CD4-positive, alpha-beta T cell (primary cell): ENCODE data around the gene ANAPC4. TPM values are rescaled to one million over a fixed set of nuclear protein-coding genes. Genes with fewer than 3 reads are reported as not detected.

Experiments
- ATAC-seq: fragments of 200-7000 bp; cut with Tn5 transposase; one replicate; pipeline ENCODE4 v1.10.0; 2022; ENCODE audit warnings: mild to moderate bottlenecking; ENCODE audit not compliant: poor library complexity
- CTCF ChIA-PET: fragments of 350-600 bp; sonication (Branson Sonifier 250); formaldehyde crosslinking; loops from one replicate; lab custom pipeline; 2021; ENCODE audit warnings: antibody characterized with exemption, inconsistent platforms; lab: Charles Lee
- POLR2A ChIA-PET: fragments of 350-600 bp; sonication (Branson Sonifier 250); formaldehyde crosslinking; loops from one replicate; lab custom pipeline; 2021; ENCODE audit warnings: antibody characterized with exemption, inconsistent platforms; lab: Charles Lee
- DNase-seq, 14 experiments: peaks; one replicate each; pipeline ENCODE4 v3.0.0-alpha.2; 2013 to 2020; ENCODE audit warnings: mixed read lengths in 2 of 14
- H3K27ac ChIP-seq, 2 donors: one replicate each; pipeline versions ENCODE4 v1.5.1 to v1.7.0; 2013; ENCODE audit warnings: low read length in 2 of 2, low read depth in 1 of 2, mild to moderate bottlenecking in 1 of 2
- H3K27me3 ChIP-seq, 2 experiments: 1 replicate in 1 of 2; 2 replicates in 1 of 2; pipeline versions ENCODE4 v1.6.1 to v1.7.0; 2013; ENCODE audit warnings: low read length in 2 of 2, control low read depth in 1 of 2, mild to moderate bottlenecking in 1 of 2, moderate library complexity in 1 of 2; ENCODE audit not compliant: insufficient read depth in 2 of 2, control insufficient read depth in 1 of 2
- H3K36me3 ChIP-seq: one replicate; pipeline ENCODE4 v1.6.1; 2013; ENCODE audit warnings: low read length, control low read depth; ENCODE audit not compliant: insufficient read depth
- H3K4me1 ChIP-seq: one replicate; pipeline ENCODE4 v1.6.1; 2013; ENCODE audit warnings: low read length, control low read depth; ENCODE audit not compliant: insufficient read depth
- H3K4me3 ChIP-seq: one replicate; pipeline ENCODE4 v1.5.1; 2013; ENCODE audit warnings: mild to moderate bottlenecking, low read length, moderate library complexity
- H3K9me3 ChIP-seq, 2 experiments: 1 replicate in 1 of 2; 2 replicates in 1 of 2; pipeline versions ENCODE4 v1.6.1 to v1.7.0; 2013; ENCODE audit warnings: low read length in 2 of 2, mild to moderate bottlenecking in 2 of 2, control low read depth in 1 of 2, moderate library complexity in 1 of 2; ENCODE audit not compliant: control insufficient read depth in 1 of 2, insufficient read depth in 1 of 2
- H3K27ac Mint-ChIP-seq: one replicate; pipeline ENCODE4 v1.8.0; 2020; ENCODE audit warnings: mixed read lengths
- H3K27me3 Mint-ChIP-seq: one replicate; pipeline ENCODE4 v1.8.0; 2021; ENCODE audit warnings: mixed read lengths
- H3K36me3 Mint-ChIP-seq: one replicate; pipeline ENCODE4 v1.8.0; 2021; ENCODE audit warnings: low read depth, mixed read lengths
- H3K4me1 Mint-ChIP-seq: one replicate; pipeline ENCODE4 v1.8.0; 2021; ENCODE audit warnings: low read depth, mixed read lengths
- H3K4me3 Mint-ChIP-seq: one replicate; pipeline ENCODE4 v1.8.0; 2020; ENCODE audit warnings: mild to moderate bottlenecking, mixed read lengths
- H3K9me3 Mint-ChIP-seq: one replicate; pipeline ENCODE4 v1.8.0; 2020; ENCODE audit warnings: mixed read lengths
- CTCF ChIP-seq: fragments of 200-600 bp; IDR thresholded peaks from one replicate; pipeline ENCODE4 v1.8.0; 2022; ENCODE audit warnings: antibody characterized with exemption, mild to moderate bottlenecking
- intact Hi-C, 2 experiments: fragments of 100-400 bp; cut with DNase I in 1 of 2; cut with micrococcal nuclease in 1 of 2; formaldehyde crosslinking; loops; one replicate each; pipeline versions ENCODE4 v1.15.1 to v1.9.0; 2023 to 2025; cut with DNase I, micrococcal nuclease
- total RNA-seq, 174 experiments: library from RNA in 2 of 174; stranded (reverse) in 2 of 174; gene quantifications; one replicate each; pipeline ENCODE4 v1.2.3 and lab custom pipeline; 2021 to 2026

Gene ANAPC4
- total RNA-seq, 2 experiments from 2014 or later = 24.4 to 26.0 TPM

GRCh38 chr4:25410820-25411529 lies 33.9 kb downstream of the ANAPC4 start:
- no peaks in the 10 kb centered on the region for H3K9me3 Mint-ChIP-seq
- no peak overlapping the region for H3K4me3 Mint-ChIP-seq
- intact Hi-C loops = no loop called here
- ChIA-PET CTCF (no interaction called here), POLR2A (no interaction called here)
- no peaks in the 10 kb centered on the region for H3K9me3 ChIP-seq
- H3K36me3 ChIP-seq = peaks cover 96% of the 10 kb centered on the region
- ATAC-seq (no peak), DNase-seq (no peak)
- TF ChIP-seq CTCF = no peak
- H3K27ac Mint-ChIP-seq = no peak overlapping the region
- no peak overlapping the region for H3K27ac ChIP-seq
- H3K27me3 ChIP-seq = no peaks in the 10 kb centered on the region
- H3K27me3 Mint-ChIP-seq = no peaks in the 10 kb centered on the region
- H3K36me3 Mint-ChIP-seq = peaks cover 96% of the 10 kb centered on the region
- H3K4me1 ChIP-seq = no peaks in the 10 kb centered on the region
- no peak overlapping the region for H3K4me3 ChIP-seq
- H3K4me1 Mint-ChIP-seq = no peaks in the 10 kb centered on the region

- H3K36me3 Mint-ChIP-seq = peaks cover 97% of the 10 kb centered on the region
These were observed 36.2 kb downstream of the ANAPC4 start for GRCh38 chr4:25413261-25413660.

GRCh38 chr4:25417014-25417413 lies 40.0 kb downstream of the ANAPC4 start:
- Histone ChIP-seq H3K9me3 (no peaks in the 10 kb centered on the region), H3K36me3 (peaks cover 59% of the 10 kb centered on the region), H3K4me3 (no peak overlapping the region), H3K27me3 (no peaks in the 10 kb centered on the region), H3K27ac (no peak overlapping the region), H3K4me1 (no peaks in the 10 kb centered on the region)
- no peak overlapping the region for H3K27ac Mint-ChIP-seq
- H3K4me1 Mint-ChIP-seq = no peaks in the 10 kb centered on the region
- H3K27me3 Mint-ChIP-seq = no peaks in the 10 kb centered on the region
- CTCF ChIA-PET = interaction anchor here (0.6 kb wide), 1 partner anchor 22 kb away, joined by 3 read pairs; no protein-coding TSS in a partner anchor
- POLR2A ChIA-PET = no interaction called here
- H3K4me3 Mint-ChIP-seq = no peak overlapping the region
- H3K9me3 Mint-ChIP-seq = no peaks in the 10 kb centered on the region
- DNase-seq (no peak), ATAC-seq (no peak)
- intact Hi-C loops = no loop called here
- TF ChIP-seq CTCF = no peak
- H3K36me3 Mint-ChIP-seq = peaks cover 86% of the 10 kb centered on the region

More at GRCh38 chr4:25413261-25413660, 36.2 kb downstream of the ANAPC4 start:
- no peak for TF ChIP-seq CTCF
- Mint-ChIP-seq H3K27ac (no peak overlapping the region), H3K9me3 (no peaks in the 10 kb centered on the region), H3K4me1 (no peaks in the 10 kb centered on the region), H3K27me3 (no peaks in the 10 kb centered on the region), H3K4me3 (no peak overlapping the region)
- ATAC-seq = no peak
- no peaks in the 10 kb centered on the region for H3K27me3 ChIP-seq
- ChIA-PET POLR2A (interaction anchor here (0.6 kb wide), 1 partner anchor 28 kb away, joined by 3 read pairs; no protein-coding TSS in a partner anchor), CTCF (no interaction called here)
- intact Hi-C loops = no loop called here
- H3K27ac ChIP-seq = no peak overlapping the region
- no peak overlapping the region for H3K4me3 ChIP-seq
- H3K9me3 ChIP-seq = no peaks in the 10 kb centered on the region
- H3K36me3 ChIP-seq = peaks cover 93% of the 10 kb centered on the region
- H3K4me1 ChIP-seq = no peaks in the 10 kb centered on the region
- no peak for DNase-seq
